Measurements from ENCODE around the gene FBXO41.

FBXO41 gene

DNA sequence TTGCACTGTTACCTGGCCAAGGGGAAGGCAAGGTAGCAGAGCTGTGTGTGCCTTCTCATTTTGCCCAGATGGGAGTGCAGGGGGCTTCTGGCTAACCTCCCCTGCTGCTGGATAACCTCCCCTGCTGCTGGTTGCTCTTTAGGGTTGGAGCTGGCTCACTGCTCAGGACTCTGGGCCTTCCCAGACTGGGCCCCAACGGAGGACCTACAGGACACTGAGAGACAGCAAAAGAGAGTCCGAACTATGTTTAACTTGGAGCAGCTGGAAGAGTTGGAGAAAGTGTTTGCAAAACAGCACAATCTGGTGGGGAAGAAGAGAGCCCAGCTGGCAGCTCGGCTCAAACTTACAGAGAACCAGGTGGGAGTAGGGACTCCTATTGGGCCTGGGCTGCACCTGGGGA lies 76.0 kb downstream of the FBXO41 start:
- DNase-seq: no peak

DNA sequence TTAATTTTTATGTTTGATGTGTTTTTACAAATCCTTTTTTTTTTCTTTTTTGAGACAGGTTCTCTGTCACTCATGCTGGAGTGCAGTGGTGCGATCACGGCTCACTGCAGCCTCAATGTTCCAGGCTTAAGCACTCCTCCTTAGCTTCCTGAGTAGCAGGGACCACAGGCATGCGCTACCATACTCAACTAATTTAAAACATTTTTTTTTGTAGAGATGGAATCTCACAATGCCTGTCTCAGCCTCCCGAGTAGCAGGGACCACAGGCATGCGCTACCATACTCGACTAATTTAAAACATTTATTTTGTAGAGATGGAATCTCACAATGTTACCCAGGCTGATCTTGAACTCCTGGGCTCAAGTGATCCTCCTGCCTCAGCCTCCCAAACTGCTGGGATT lies 78.7 kb downstream of the FBXO41 start:
- no peak for DNase-seq

All from CD4-positive, alpha-beta T cell treated with Interferon gamma for 1 hour (primary cell).